ENCODE measurements around the gene C6orf141. TPM values are rescaled to one million over a fixed set of nuclear protein-coding genes. Genes with fewer than 3 reads are reported as not detected.

The C6orf141 gene
- total RNA-seq, 1 experiment from 2014 or later = 11.7 TPM

- Histone ChIP-seq H3K36me3 (ENCODE audit: insufficient read depth, low read length, poor library complexity, severe bottlenecking) (no peaks in the 10 kb centered on the region), H3K4me3 (ENCODE audit: low read depth, low read length, poor library complexity, severe bottlenecking) (no peak overlapping the region), H3K27me3 (replicated peaks; ENCODE audit: insufficient read depth, low read depth, low read length, poor library complexity) (no peaks in the 10 kb centered on the region), H3K4me1 (ENCODE audit: insufficient read depth, low read length, poor library complexity, severe bottlenecking) (peaks cover 68% of the 10 kb centered on the region), H3K9me3 (ENCODE audit: low read depth, low read length, poor library complexity, severe bottlenecking) (no peaks in the 10 kb centered on the region), H3K27ac (ENCODE audit: low read depth, low read length, poor library complexity, severe bottlenecking) (peak overlapping the region; percentile 34)
- BruUV-seq (replicated peaks) = no TSS peak
- peak; percentile 54 for DNase-seq (ENCODE audit: low spot score)
- ChIA-PET CTCF (interaction anchor here (0.6 to 0.7 kb wide), 2 partner anchors 10 to 123 kb away, joined by 3 read pairs; no protein-coding TSS in a partner anchor), POLR2A (ENCODE audit: low non-redundant PET) (no interaction called here)
- TF ChIP-seq EZH2 (IDR thresholded peaks at IDR 0.05; ENCODE audit: borderline replicate concordance, low read depth, low read length, poor library complexity, severe bottlenecking) (no peak), CTCF (conservative IDR thresholded peaks at IDR 0.05; ENCODE audit: low read depth, low read length) (no peak)
- intact Hi-C loops (cut with micrococcal nuclease; ENCODE audit: unreplicated experiment) = no loop called here
These were observed 4.1 kb upstream of the C6orf141 start for GRCh38 chr6:49546331-49546730.

GRCh38 chr6:49548613-49549304 is 1.7 kb upstream of the C6orf141 start:
- no peak for DNase-seq (ENCODE audit: low spot score)
- BruUV-seq (replicated peaks) = no TSS peak
- intact Hi-C loops (cut with micrococcal nuclease; ENCODE audit: unreplicated experiment) = no loop called here

GRCh38 chr6:49549691-49550491 is 577 bp upstream of the C6orf141 start:
- CTCF ChIA-PET = interaction anchor here (1.3 kb wide), 1 partner anchor 18 kb away, joined by 5 read pairs; no protein-coding TSS in a partner anchor
- POLR2A ChIA-PET (ENCODE audit: low non-redundant PET) = no interaction called here
- TF ChIP-seq CTCF (conservative IDR thresholded peaks at IDR 0.05; ENCODE audit: low read depth, low read length) = no peak
- no peak for TF ChIP-seq EZH2 (IDR thresholded peaks at IDR 0.05; ENCODE audit: borderline replicate concordance, low read depth, low read length, poor library complexity, severe bottlenecking)
- TSS peak; percentile 26 for BruUV-seq (replicated peaks)
- Histone ChIP-seq H3K36me3 (ENCODE audit: insufficient read depth, low read length, poor library complexity, severe bottlenecking) (no peaks in the 10 kb centered on the region), H3K27ac (ENCODE audit: low read depth, low read length, poor library complexity, severe bottlenecking) (no peak overlapping the region), H3K9me3 (ENCODE audit: low read depth, low read length, poor library complexity, severe bottlenecking) (no peaks in the 10 kb centered on the region), H3K27me3 (replicated peaks; ENCODE audit: insufficient read depth, low read depth, low read length, poor library complexity) (peaks cover 3% of the 10 kb centered on the region), H3K4me3 (ENCODE audit: low read depth, low read length, poor library complexity, severe bottlenecking) (peak overlapping the region; percentile 51), H3K4me1 (ENCODE audit: insufficient read depth, low read length, poor library complexity, severe bottlenecking) (peaks cover 50% of the 10 kb centered on the region)
- DNase-seq (ENCODE audit: low spot score) = no peak
- intact Hi-C loops (cut with micrococcal nuclease; ENCODE audit: unreplicated experiment) = no loop called here

More at GRCh38 chr6:49548613-49549304, 1.7 kb upstream of the C6orf141 start:
- ChIA-PET POLR2A (ENCODE audit: low non-redundant PET) (no interaction called here), CTCF (no interaction called here)
- Histone ChIP-seq H3K27me3 (replicated peaks; ENCODE audit: insufficient read depth, low read depth, low read length, poor library complexity) (peaks cover 3% of the 10 kb centered on the region), H3K9me3 (ENCODE audit: low read depth, low read length, poor library complexity, severe bottlenecking) (no peaks in the 10 kb centered on the region), H3K4me3 (ENCODE audit: low read depth, low read length, poor library complexity, severe bottlenecking) (no peak overlapping the region), H3K4me1 (ENCODE audit: insufficient read depth, low read length, poor library complexity, severe bottlenecking) (peaks cover 55% of the 10 kb centered on the region), H3K36me3 (ENCODE audit: insufficient read depth, low read length, poor library complexity, severe bottlenecking) (no peaks in the 10 kb centered on the region), H3K27ac (ENCODE audit: low read depth, low read length, poor library complexity, severe bottlenecking) (no peak overlapping the region)
- TF ChIP-seq CTCF (conservative IDR thresholded peaks at IDR 0.05; ENCODE audit: low read depth, low read length) (no peak), EZH2 (IDR thresholded peaks at IDR 0.05; ENCODE audit: borderline replicate concordance, low read depth, low read length, poor library complexity, severe bottlenecking) (no peak)

Measured in A673 (cell line).